Rectal smooth muscle tissue (tissue), 1 donor: ENCODE data around the gene ZNF735.
"Not testable (repeated sequence)": the region's sequence is repeated elsewhere in the genome, so short reads cannot be mapped to it uniquely, and the experiment has no call there.

Source experiments
- H3K27ac ChIP-seq: one replicate; pipeline ENCODE4 v1.7.0; 2013; ENCODE audit warnings: low read depth, low read length, inconsistent platforms
- H3K27me3 ChIP-seq: one replicate; pipeline ENCODE4 v1.7.0; 2013; ENCODE audit warnings: low read length; ENCODE audit not compliant: control insufficient read depth, insufficient read depth
- H3K36me3 ChIP-seq: one replicate; pipeline ENCODE4 v1.7.0; 2013; ENCODE audit warnings: low read length; ENCODE audit not compliant: control insufficient read depth, insufficient read depth
- H3K4me1 ChIP-seq: one replicate; pipeline ENCODE4 v1.7.0; 2013; ENCODE audit warnings: low read length; ENCODE audit not compliant: control insufficient read depth, insufficient read depth
- H3K4me3 ChIP-seq: one replicate; pipeline ENCODE4 v1.7.0; 2013; ENCODE audit warnings: low read length
- H3K9ac ChIP-seq: one replicate; pipeline ENCODE4 v1.7.0; 2013; ENCODE audit warnings: low read length

Gene ZNF735

DNA sequence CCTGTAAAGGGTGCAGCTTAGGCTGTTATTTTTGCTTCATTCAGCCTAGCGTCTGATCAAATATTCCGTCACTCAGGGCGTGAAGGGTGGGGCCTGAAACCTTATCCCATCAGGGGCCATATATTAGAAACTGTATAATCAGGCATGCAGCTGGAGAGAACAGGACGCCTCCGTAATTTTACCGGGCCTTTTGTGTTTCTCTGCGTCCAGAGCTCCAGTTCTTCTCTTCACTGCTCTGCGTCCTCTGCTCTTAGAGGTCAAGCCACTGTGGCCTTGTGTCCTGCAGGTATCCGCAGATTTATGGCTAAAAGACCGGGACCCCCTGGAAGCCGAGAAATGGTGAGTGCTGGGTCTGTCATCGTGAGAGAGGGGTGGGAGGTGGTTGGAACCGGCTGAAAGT, at the start of gene ZNF735:
Gene ZNF735, plus strand, starts transcription at position 301 of the 400 bp plus-strand sequence. Its CDS starts 0 bp downstream, at position 301.
- no peaks in the 10 kb centered on the region for H3K4me1 ChIP-seq
- H3K27ac ChIP-seq = no peak within 1 kb of the TSS
- H3K9ac ChIP-seq = no peak within 1 kb of the TSS
- no peak within 1 kb of the TSS for H3K4me3 ChIP-seq
- H3K27me3 ChIP-seq = no peaks in the 10 kb centered on the region
- H3K36me3 ChIP-seq = no peaks in the 10 kb centered on the region

- H3K4me1 ChIP-seq, H3K9ac ChIP-seq, H3K36me3 ChIP-seq, H3K27ac ChIP-seq, H3K27me3 ChIP-seq, H3K4me3 ChIP-seq: not testable (repeated sequence)
These were observed 36.0 kb upstream of the ZNF735 start for GRCh38 chr7:64170974-64171373.

DNA sequence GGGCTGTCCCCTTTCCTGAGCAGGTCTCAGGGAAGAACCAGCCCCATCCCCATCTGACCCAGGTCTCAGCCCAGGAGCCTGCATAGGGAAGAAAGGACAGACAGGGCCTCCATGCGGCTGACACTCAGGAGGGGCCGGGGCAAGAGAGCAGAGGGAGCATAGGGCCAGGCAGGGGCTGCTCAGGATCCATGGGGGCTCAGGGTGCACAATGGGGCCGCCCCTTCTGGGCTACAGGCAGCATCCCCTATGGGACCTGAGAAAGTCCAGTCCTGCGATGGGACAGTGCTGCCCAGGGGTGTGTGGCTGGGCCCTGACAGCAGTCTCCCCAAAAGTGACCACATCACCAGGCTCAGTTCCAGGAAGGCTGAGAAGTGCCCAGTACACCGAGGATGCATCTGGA, 32.7 kb upstream of the ZNF735 start:
- no peak overlapping the region for H3K9ac ChIP-seq
- no peaks in the 10 kb centered on the region for H3K4me1 ChIP-seq
- H3K36me3 ChIP-seq = no peaks in the 10 kb centered on the region
- no peak overlapping the region for H3K4me3 ChIP-seq
- no peak overlapping the region for H3K27ac ChIP-seq
- H3K27me3 ChIP-seq = no peaks in the 10 kb centered on the region

- H3K36me3 ChIP-seq = no peaks in the 10 kb centered on the region
- no peaks in the 10 kb centered on the region for H3K27me3 ChIP-seq
- H3K27ac ChIP-seq = no peak overlapping the region
- H3K4me1 ChIP-seq = no peaks in the 10 kb centered on the region
- no peak overlapping the region for H3K4me3 ChIP-seq
- no peak overlapping the region for H3K9ac ChIP-seq
These were observed 32.1 kb upstream of the ZNF735 start for GRCh38 chr7:64174941-64175340.

- Histone ChIP-seq H3K4me1 (no peaks in the 10 kb centered on the region), H3K36me3 (no peaks in the 10 kb centered on the region), H3K4me3 (no peak overlapping the region), H3K9ac (no peak overlapping the region), H3K27ac (no peak overlapping the region), H3K27me3 (no peaks in the 10 kb centered on the region)
These were observed 26.0 kb upstream of the ZNF735 start for GRCh38 chr7:64180989-64181388.

DNA sequence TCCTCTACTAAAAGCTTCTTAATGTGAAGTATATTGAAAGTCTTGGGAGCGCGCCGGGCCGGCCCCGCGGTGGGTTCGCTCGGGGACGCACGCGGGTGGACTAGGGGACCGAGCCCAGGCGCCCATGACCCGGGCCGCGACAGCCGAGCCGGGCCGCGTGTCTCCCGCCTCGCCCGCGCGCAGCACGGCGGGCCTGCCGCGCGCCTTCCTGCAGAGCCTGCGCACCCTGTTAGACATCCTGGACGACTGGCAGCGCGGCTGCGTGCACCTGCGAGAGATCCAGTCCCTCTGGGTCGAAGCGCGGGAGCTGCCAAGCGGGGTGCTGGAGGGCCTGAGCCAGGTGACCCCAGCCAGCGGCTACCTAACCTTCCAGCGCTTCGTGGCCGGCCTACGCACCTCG, 25.4 kb upstream of the ZNF735 start:
- no peaks in the 10 kb centered on the region for H3K27me3 ChIP-seq
- H3K27ac ChIP-seq = no peak overlapping the region
- H3K36me3 ChIP-seq = no peaks in the 10 kb centered on the region
- H3K4me1 ChIP-seq = no peaks in the 10 kb centered on the region
- no peak overlapping the region for H3K9ac ChIP-seq
- no peak overlapping the region for H3K4me3 ChIP-seq

DNA sequence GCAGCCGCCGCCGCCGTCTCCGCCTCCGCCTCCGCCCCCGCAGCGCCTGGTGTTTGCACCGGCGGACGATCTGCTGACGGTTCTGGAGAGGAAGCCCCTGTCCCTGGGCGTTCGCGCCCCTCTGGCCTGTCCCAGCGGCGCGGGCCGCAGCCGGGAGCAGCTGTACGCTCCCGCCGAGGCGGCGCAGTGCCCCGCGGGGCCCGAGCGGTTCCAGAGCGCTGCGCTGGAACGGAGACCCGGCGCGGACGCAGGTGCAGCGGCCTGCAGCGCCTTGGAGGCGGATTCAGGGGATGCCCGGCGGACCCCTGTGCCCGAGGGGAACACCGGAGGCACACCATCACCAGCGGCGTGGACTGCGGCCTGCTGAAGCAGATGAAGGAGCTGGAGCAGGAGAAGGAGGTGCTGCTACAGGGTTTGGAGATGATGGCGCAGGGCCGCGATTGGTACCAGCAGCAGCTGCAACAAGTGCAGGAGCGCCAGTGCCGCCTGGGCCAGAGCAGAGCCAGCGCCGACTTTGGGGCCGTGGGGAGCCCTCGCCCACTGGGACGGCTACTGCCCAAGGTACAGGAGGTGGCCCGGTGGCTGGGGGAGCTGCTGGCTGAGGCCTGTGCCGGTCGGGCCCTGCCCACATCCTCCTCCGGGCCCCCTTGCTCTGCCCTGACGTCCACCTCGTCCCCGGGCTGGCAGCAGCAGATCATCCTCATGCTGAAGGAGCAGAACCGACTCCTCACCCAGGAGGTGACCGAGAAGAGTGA, 24.8 kb upstream of the ZNF735 start:
- Histone ChIP-seq H3K4me1 (no peaks in the 10 kb centered on the region), H3K4me3 (no peak overlapping the region), H3K27ac (no peak overlapping the region), H3K36me3 (no peaks in the 10 kb centered on the region), H3K27me3 (no peaks in the 10 kb centered on the region), H3K9ac (no peak overlapping the region)

DNA sequence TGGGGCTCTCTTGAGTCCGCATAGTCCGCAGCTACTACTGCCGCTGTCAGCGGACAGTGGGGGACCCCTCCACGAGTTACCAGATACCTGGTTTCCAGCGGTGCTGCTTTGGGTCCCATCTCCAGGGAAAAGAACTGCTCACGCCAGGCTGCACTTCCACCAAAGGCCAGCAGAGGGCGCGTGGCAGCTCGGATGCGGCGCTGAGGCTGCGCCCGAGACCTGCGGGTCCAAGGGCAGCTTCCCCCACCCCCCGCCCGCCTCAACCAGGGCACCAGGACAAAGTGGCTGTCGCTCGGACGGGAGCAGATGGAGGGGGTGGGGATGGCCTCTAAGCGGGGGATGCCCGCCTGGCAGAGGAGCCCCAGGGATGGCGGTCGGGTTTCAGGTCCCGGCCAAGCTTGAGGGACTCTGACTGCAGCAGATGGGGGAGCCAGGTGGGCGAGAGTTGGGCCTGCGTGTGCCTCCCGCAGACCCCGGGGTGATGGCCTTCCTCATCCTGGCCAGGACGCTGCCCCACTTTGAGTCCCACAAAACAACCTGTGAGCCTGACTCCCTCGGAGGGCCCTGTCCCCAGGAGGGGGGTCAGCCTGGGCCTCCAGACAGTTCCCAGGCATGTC, 23.8 kb upstream of the ZNF735 start:
- no peak overlapping the region for H3K9ac ChIP-seq
- H3K4me3 ChIP-seq = no peak overlapping the region
- no peaks in the 10 kb centered on the region for H3K4me1 ChIP-seq
- no peak overlapping the region for H3K27ac ChIP-seq
- H3K27me3 ChIP-seq = no peaks in the 10 kb centered on the region
- no peaks in the 10 kb centered on the region for H3K36me3 ChIP-seq

DNA sequence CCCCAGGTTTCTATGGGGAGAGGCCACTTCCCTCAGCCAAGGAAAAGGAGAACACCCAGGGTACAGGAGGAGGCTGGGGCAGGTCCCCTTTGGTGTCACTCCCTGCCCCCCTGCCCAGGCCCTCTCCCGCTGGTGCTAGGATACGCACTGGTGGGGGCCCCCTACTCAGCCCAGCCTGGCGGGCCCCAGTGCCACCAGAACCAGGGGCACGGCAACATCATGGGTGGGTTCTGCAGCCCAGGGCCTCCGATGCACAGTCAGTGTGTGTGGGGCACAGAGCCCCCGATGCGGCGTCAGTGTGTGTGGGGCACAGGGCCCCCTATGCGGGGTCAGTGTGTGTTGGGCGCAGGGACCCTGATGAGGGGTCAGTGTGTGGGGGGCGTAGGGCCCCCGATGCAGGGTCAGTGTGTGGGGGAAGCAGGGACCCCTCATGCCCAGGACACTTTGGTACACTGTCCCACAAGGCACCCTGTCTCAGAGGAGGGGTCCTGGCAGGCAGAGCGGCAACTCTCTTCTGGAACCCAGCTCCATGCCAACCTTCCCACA, 23.1 kb upstream of the ZNF735 start:
- Histone ChIP-seq H3K36me3 (no peaks in the 10 kb centered on the region), H3K4me1 (no peaks in the 10 kb centered on the region), H3K27me3 (no peaks in the 10 kb centered on the region), H3K4me3 (no peak overlapping the region), H3K9ac (no peak overlapping the region), H3K27ac (no peak overlapping the region)

DNA sequence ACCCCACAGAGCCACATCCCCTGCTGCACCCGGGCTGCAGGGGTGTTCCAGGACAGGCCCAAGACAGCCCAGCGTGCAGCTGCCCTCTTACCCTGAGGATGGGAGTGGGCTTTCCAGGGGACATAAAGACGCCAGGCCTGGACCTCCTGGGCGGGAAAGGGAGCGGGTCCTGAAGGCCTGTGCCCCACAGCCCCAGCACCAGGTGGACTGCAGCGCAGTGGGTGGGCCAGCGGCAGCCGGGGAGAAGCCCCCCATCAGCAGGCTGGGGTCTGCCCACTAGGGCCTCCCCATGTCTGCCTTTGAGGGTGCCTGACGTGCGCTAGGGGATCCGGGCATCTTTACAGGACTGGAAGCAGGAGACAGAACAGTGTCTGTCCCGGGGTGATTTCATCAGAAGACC, 22.6 kb upstream of the ZNF735 start:
- no peak overlapping the region for H3K4me3 ChIP-seq
- no peaks in the 10 kb centered on the region for H3K27me3 ChIP-seq
- H3K4me1 ChIP-seq = no peaks in the 10 kb centered on the region
- no peak overlapping the region for H3K27ac ChIP-seq
- no peaks in the 10 kb centered on the region for H3K36me3 ChIP-seq
- H3K9ac ChIP-seq = no peak overlapping the region

DNA sequence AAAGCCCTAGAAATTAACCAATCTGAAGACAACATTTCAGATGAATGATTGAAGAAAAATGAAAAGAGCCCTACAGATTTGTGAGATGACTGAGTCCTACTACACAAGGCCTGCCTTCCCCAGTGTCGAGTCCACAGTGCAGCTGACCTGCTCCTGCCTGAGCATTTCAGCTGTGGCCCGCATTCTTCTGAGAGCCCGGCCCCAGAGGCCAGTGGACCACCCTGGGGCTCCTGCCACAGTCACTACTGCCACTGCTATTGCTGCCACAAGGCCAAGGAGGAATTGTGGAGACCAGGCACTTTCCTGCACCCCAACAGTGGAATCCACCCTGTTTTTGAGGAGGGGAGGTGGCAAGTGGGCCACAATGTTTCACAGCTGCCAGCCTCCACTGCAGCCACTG, 19.6 kb upstream of the ZNF735 start:
- no peaks in the 10 kb centered on the region for H3K36me3 ChIP-seq
- H3K27ac ChIP-seq = no peak overlapping the region

GRCh38 chr7:64192148-64192704, 14.8 kb upstream of the ZNF735 start:
- Histone ChIP-seq H3K27me3 (no peaks in the 10 kb centered on the region), H3K4me3 (no peak overlapping the region), H3K36me3 (no peaks in the 10 kb centered on the region), H3K9ac (no peak overlapping the region), H3K4me1 (no peaks in the 10 kb centered on the region), H3K27ac (no peak overlapping the region)

More for the DNA sequence above, 19.6 kb upstream of the ZNF735 start:
- H3K4me3 ChIP-seq = no peak overlapping the region
- no peak overlapping the region for H3K9ac ChIP-seq
- no peaks in the 10 kb centered on the region for H3K27me3 ChIP-seq
- H3K4me1 ChIP-seq = no peaks in the 10 kb centered on the region
